Progenitor cell of endocrine pancreas (in vitro differentiated cells): ENCODE results near the gene KMT2C. TPM values are rescaled to one million over a fixed set of nuclear protein-coding genes. Genes with fewer than 3 reads are reported as not detected.

Source experiments
- DNase-seq: peaks from one replicate; pipeline ENCODE4 v3.0.0; 2021; ENCODE audit warnings: low spot score; ENCODE audit not compliant: unreplicated experiment
- H3K27ac Mint-ChIP-seq: 2 replicates; pipeline ENCODE4 v1.8.0; 2021; ENCODE audit warnings: mild to moderate bottlenecking, moderate library complexity, mixed read lengths
- H3K27me3 Mint-ChIP-seq: 2 replicates; pipeline ENCODE4 v1.8.0; 2021; ENCODE audit warnings: mixed read lengths
- H3K36me3 Mint-ChIP-seq: 2 replicates; pipeline ENCODE4 v1.8.0; 2022; ENCODE audit warnings: mixed read lengths; ENCODE audit not compliant: insufficient read depth
- H3K4me1 Mint-ChIP-seq: 2 replicates; pipeline ENCODE4 v1.8.0; 2021; ENCODE audit warnings: low read depth, mixed read lengths
- H3K4me3 Mint-ChIP-seq: 2 replicates; pipeline ENCODE4 v1.8.0; 2021; ENCODE audit warnings: low read depth, mild to moderate bottlenecking, moderate library complexity, mixed read lengths
- H3K9me3 Mint-ChIP-seq: 2 replicates; pipeline ENCODE4 v1.8.0; 2021; ENCODE audit warnings: low read depth, mixed read lengths
- CTCF ChIP-seq: fragments of 200-600 bp; sonication (generic); IDR thresholded peaks from one replicate; pipeline ENCODE4 v1.5.0; 2021; ENCODE audit warnings: antibody characterized with exemption, mild to moderate bottlenecking; ENCODE audit not compliant: unreplicated experiment
- total RNA-seq: library from RNA; stranded (reverse); gene quantifications from 2 replicates; pipeline ENCODE4 v1.2.1, GENCODE V29; 2021

The KMT2C gene
- total RNA-seq, 1 donor from 2014 or later: 75.9 TPM

- Mint-ChIP-seq H3K4me1 (no peaks in the 10 kb centered on the region), H3K27me3 (no peaks in the 10 kb centered on the region), H3K9me3 (no peaks in the 10 kb centered on the region), H3K27ac (no peak overlapping the region), H3K36me3 (peaks cover 39% of the 10 kb centered on the region), H3K4me3 (no peak overlapping the region)
- TF ChIP-seq CTCF: no peak
- no peak for DNase-seq
Observed at GRCh38 chr7:152158801-152159587, 276.8 kb downstream of the KMT2C start.

GRCh38 chr7:152152267-152152666 is 283.5 kb downstream of the KMT2C start:
- no peaks in the 10 kb centered on the region for H3K9me3 Mint-ChIP-seq
- no peaks in the 10 kb centered on the region for H3K4me1 Mint-ChIP-seq
- TF ChIP-seq CTCF: no peak
- H3K27me3 Mint-ChIP-seq: no peaks in the 10 kb centered on the region
- no peak overlapping the region for H3K4me3 Mint-ChIP-seq
- H3K36me3 Mint-ChIP-seq: peaks cover 44% of the 10 kb centered on the region
- no peak overlapping the region for H3K27ac Mint-ChIP-seq
- no peak for DNase-seq

GRCh38 chr7:152149363-152149762 is 286.4 kb downstream of the KMT2C start:
- Mint-ChIP-seq H3K27me3 (no peaks in the 10 kb centered on the region), H3K4me3 (no peak overlapping the region), H3K9me3 (no peaks in the 10 kb centered on the region), H3K4me1 (no peaks in the 10 kb centered on the region), H3K27ac (no peak overlapping the region), H3K36me3 (peaks cover 45% of the 10 kb centered on the region)
- TF ChIP-seq CTCF: no peak
- DNase-seq: no peak

- no peak overlapping the region for H3K4me3 Mint-ChIP-seq
- TF ChIP-seq CTCF: no peak
- H3K36me3 Mint-ChIP-seq: peaks cover 39% of the 10 kb centered on the region
- no peak for DNase-seq
- no peaks in the 10 kb centered on the region for H3K27me3 Mint-ChIP-seq
- H3K27ac Mint-ChIP-seq: peak overlapping the region; percentile 33
- no peaks in the 10 kb centered on the region for H3K9me3 Mint-ChIP-seq
- no peaks in the 10 kb centered on the region for H3K4me1 Mint-ChIP-seq
Observed at GRCh38 chr7:152148706-152149105, 287.1 kb downstream of the KMT2C start.

GRCh38 chr7:152145853-152146466 is 289.8 kb downstream of the KMT2C start:
- no peaks in the 10 kb centered on the region for H3K9me3 Mint-ChIP-seq
- H3K4me3 Mint-ChIP-seq: no peak overlapping the region
- peaks cover 35% of the 10 kb centered on the region for H3K36me3 Mint-ChIP-seq
- no peaks in the 10 kb centered on the region for H3K27me3 Mint-ChIP-seq
- no peaks in the 10 kb centered on the region for H3K4me1 Mint-ChIP-seq
- H3K27ac Mint-ChIP-seq: no peak overlapping the region
- no peak for DNase-seq
- peak; percentile 57 for TF ChIP-seq CTCF
